ENCODE measurements around the gene RWDD2A.

Gene RWDD2A

GRCh38 chr6:83226517-83226916 lies 33.4 kb downstream of the RWDD2A start:
- H3K27me3 Mint-ChIP-seq = no peaks in the 10 kb centered on the region
- H3K9me3 Mint-ChIP-seq = no peaks in the 10 kb centered on the region
- H3K4me1 Mint-ChIP-seq = no peaks in the 10 kb centered on the region
- no peak overlapping the region for H3K4me3 Mint-ChIP-seq
- no peak overlapping the region for H3K27ac Mint-ChIP-seq
- H3K36me3 Mint-ChIP-seq = no peaks in the 10 kb centered on the region

GRCh38 chr6:83231146-83231545 lies 38.0 kb downstream of the RWDD2A start:
- Mint-ChIP-seq H3K9me3 (no peaks in the 10 kb centered on the region), H3K4me3 (no peak overlapping the region), H3K4me1 (no peaks in the 10 kb centered on the region)

GRCh38 chr6:83247471-83247870 lies 54.3 kb downstream of the RWDD2A start:
- H3K27me3 Mint-ChIP-seq = peaks cover 5% of the 10 kb centered on the region
- no peaks in the 10 kb centered on the region for H3K9me3 Mint-ChIP-seq
- no peak overlapping the region for H3K27ac Mint-ChIP-seq
- no peaks in the 10 kb centered on the region for H3K4me1 Mint-ChIP-seq
- H3K36me3 Mint-ChIP-seq = no peaks in the 10 kb centered on the region
- no peak overlapping the region for H3K4me3 Mint-ChIP-seq

More at GRCh38 chr6:83231146-83231545, 38.0 kb downstream of the RWDD2A start:
- no peaks in the 10 kb centered on the region for H3K36me3 Mint-ChIP-seq
- H3K27ac Mint-ChIP-seq = no peak overlapping the region
- peaks cover 12% of the 10 kb centered on the region for H3K27me3 Mint-ChIP-seq

Data from activated naive CD4-positive, alpha-beta T cell treated with anti-CD3 and anti-CD28 coated beads, Interleukin-2, amount 50 U/mL, for 24 hours (primary cell).